GM23338 (cell line): Measurements from ENCODE around the gene ASPSCR1. TPM values are rescaled to one million over a fixed set of nuclear protein-coding genes. Genes with fewer than 3 reads are reported as not detected.

Experiments used
- ATAC-seq: fragments of 200-7000 bp; cut with Tn5 transposase; 3 replicates; pipeline ENCODE4 v1.9.1; 2020
- DNase-seq: peaks from one replicate; pipeline ENCODE4 v3.0.0-alpha.2; 2015; ENCODE audit warnings: low spot score
- H2AFZ ChIP-seq: fragments of 200-600 bp; sonication (generic); 2 replicates; pipeline ENCODE4 v1.8.0; 2016; ENCODE audit warnings: antibody characterized with exemption, mild to moderate bottlenecking, moderate library complexity
- H3F3A ChIP-seq: fragments of 200-600 bp; sonication (generic); replicated peaks from 2 replicates; pipeline ENCODE4 v1.8.0; 2017; ENCODE audit warnings: antibody characterized with exemption, mixed run types, low read depth
- H3K27ac ChIP-seq: fragments of 200-600 bp; sonication (generic); 2 replicates; pipeline ENCODE4 v1.6.1; 2016; ENCODE audit warnings: low read depth
- H3K27me3 ChIP-seq: fragments of 200-600 bp; sonication (generic); 2 replicates; pipeline ENCODE4 v1.8.0; 2016; ENCODE audit warnings: mild to moderate bottlenecking, mixed run types, moderate library complexity; ENCODE audit not compliant: insufficient read depth
- H3K36me3 ChIP-seq: fragments of 200-600 bp; sonication (generic); 2 replicates; pipeline ENCODE4 v1.8.0; 2016; ENCODE audit warnings: mild to moderate bottlenecking; ENCODE audit not compliant: insufficient read depth
- H3K4me1 ChIP-seq: fragments of 200-600 bp; sonication (generic); 2 replicates; pipeline ENCODE4 v1.8.0; 2016; ENCODE audit warnings: mild to moderate bottlenecking, moderate library complexity; ENCODE audit not compliant: insufficient read depth
- H3K4me2 ChIP-seq: fragments of 200-600 bp; sonication (generic); 2 replicates; pipeline ENCODE4 v1.7.1; 2017; ENCODE audit warnings: mixed run types
- H3K4me3 ChIP-seq: fragments of 200-600 bp; sonication (generic); 2 replicates; pipeline ENCODE4 v1.6.1; 2016; ENCODE audit warnings: mixed run types
- H3K79me2 ChIP-seq: fragments of 200-600 bp; sonication (generic); replicated peaks from 2 replicates; pipeline ENCODE4 v1.8.0; 2017; ENCODE audit warnings: mild to moderate bottlenecking; ENCODE audit not compliant: insufficient read depth
- H3K9me2 ChIP-seq: fragments of 200-600 bp; sonication (generic); 2 replicates; pipeline ENCODE4 v1.8.0; 2017; ENCODE audit not compliant: insufficient read depth
- H4K20me1 ChIP-seq: fragments of 200-600 bp; sonication (generic); replicated peaks from 2 replicates; pipeline ENCODE4 v1.8.0; 2017; ENCODE audit warnings: mild to moderate bottlenecking; ENCODE audit not compliant: insufficient read depth
- H3K27ac Mint-ChIP-seq: 2 replicates; pipeline ENCODE4 v1.8.0; 2020; ENCODE audit warnings: inconsistent platforms, mild to moderate bottlenecking, moderate library complexity, mixed read lengths
- H3K27me3 Mint-ChIP-seq: 3 replicates; pipeline ENCODE4 v1.8.0; 2022; ENCODE audit warnings: low read depth, mild to moderate bottlenecking, moderate library complexity, mixed read lengths, inconsistent platforms; ENCODE audit not compliant: insufficient read depth, poor library complexity
- H3K36me3 Mint-ChIP-seq: 3 replicates; pipeline ENCODE4 v1.8.0; 2021; ENCODE audit warnings: low read depth, mild to moderate bottlenecking, inconsistent platforms, moderate library complexity, mixed read lengths
- H3K4me1 Mint-ChIP-seq: 3 replicates; pipeline ENCODE4 v1.8.0; 2020; ENCODE audit warnings: mild to moderate bottlenecking, inconsistent platforms, mixed read lengths
- H3K4me3 Mint-ChIP-seq: 3 replicates; pipeline ENCODE4 v1.8.0; 2021; ENCODE audit warnings: moderate library complexity, mild to moderate bottlenecking, inconsistent platforms, mixed read lengths
- H3K9me3 Mint-ChIP-seq: 3 replicates; pipeline ENCODE4 v1.8.0; 2020; ENCODE audit warnings: moderate library complexity, mild to moderate bottlenecking, inconsistent platforms, mixed read lengths
- CREB1 ChIP-seq: fragments of 250-450 bp; sonication (Bioruptor Pico); IDR thresholded peaks from 2 replicates; pipeline ENCODE4 v1.5.0; 2020; ENCODE audit warnings: low read depth, mild to moderate bottlenecking, moderate library complexity
- EZH2 ChIP-seq: fragments of 200-600 bp; sonication (generic); IDR thresholded peaks from one replicate; pipeline ENCODE4 v1.8.0; 2017; ENCODE audit warnings: antibody characterized with exemption, mild to moderate bottlenecking, low read depth; ENCODE audit not compliant: unreplicated experiment
- EZH2phosphoT487 ChIP-seq: fragments of 200-600 bp; sonication (generic); IDR thresholded peaks from one replicate; pipeline ENCODE4 v1.8.1; 2018; ENCODE audit warnings: antibody characterized with exemption; ENCODE audit not compliant: unreplicated experiment
- JUNB ChIP-seq: IDR thresholded peaks from one replicate; pipeline ENCODE4 v1.6.1; 2016; ENCODE audit warnings: antibody characterized with exemption; ENCODE audit not compliant: unreplicated experiment
- NANOG ChIP-seq: IDR thresholded peaks from 2 replicates; pipeline ENCODE4 v1.6.1; 2016; ENCODE audit warnings: antibody characterized with exemption, borderline replicate concordance
- POLR2AphosphoS5 ChIP-seq: IDR thresholded peaks from 2 replicates; pipeline ENCODE4 v1.6.1; 2016; ENCODE audit warnings: antibody characterized with exemption, low read depth
- STAT1 ChIP-seq: IDR thresholded peaks from one replicate; pipeline ENCODE4 v1.6.1; 2016; ENCODE audit warnings: antibody characterized with exemption; ENCODE audit not compliant: unreplicated experiment
- ZNF114 ChIP-seq: fragments of 250-450 bp; sonication (Bioruptor Pico); IDR thresholded peaks from 2 replicates; pipeline ENCODE4 v1.5.0; 2020; ENCODE audit warnings: mild to moderate bottlenecking, moderate library complexity
- ZNF331 ChIP-seq: fragments of 250-450 bp; sonication (Bioruptor Pico); IDR thresholded peaks from 2 replicates; pipeline ENCODE4 v1.5.0; 2020; ENCODE audit warnings: low read depth, mild to moderate bottlenecking, moderate library complexity
- polyA plus RNA-seq: library from polyadenylated mRNA; unstranded; fragments of >200 nt; fragmentation: Nextera tagmentation; extraction: Ambion mirVana; gene quantifications from 2 replicates; pipeline ENCODE4 v1.2.1, GENCODE V29; 2016
- total RNA-seq: library from RNA; depleted of rRNA; stranded (reverse); fragments of >200 nt; shearing (Covaris generic); gene quantifications from 2 replicates; pipeline ENCODE4 v1.2.3, GENCODE V29; 2014
- TF ChIP-seq, protein P1 (sequence below): fragments of 250-450 bp; sonication (Bioruptor Pico); IDR thresholded peaks from 2 replicates; pipeline ENCODE4 v1.5.0; 2020; ENCODE audit warnings: mild to moderate bottlenecking, moderate library complexity
- TF ChIP-seq, protein P2 (sequence below): IDR thresholded peaks from 2 replicates; pipeline ENCODE4 v1.6.1; 2016; ENCODE audit warnings: antibody characterized with exemption
- TF ChIP-seq, protein P3 (sequence below), 2 experiments: fragments of 200-600 bp in 1 of 2; sonication (generic) in 1 of 2; conservative IDR thresholded peaks; 2 replicates each; pipeline versions ENCODE4 v1.5.1 to v1.6.1; 2016 to 2017; ENCODE audit warnings: antibody characterized with exemption in 2 of 2, low read depth in 2 of 2, mild to moderate bottlenecking in 2 of 2, moderate library complexity in 1 of 2

ASPSCR1 gene
- total and polyA plus RNA-seq, 2 experiments from 2014 or later, result 44.2 to 46.9 TPM

DNA sequence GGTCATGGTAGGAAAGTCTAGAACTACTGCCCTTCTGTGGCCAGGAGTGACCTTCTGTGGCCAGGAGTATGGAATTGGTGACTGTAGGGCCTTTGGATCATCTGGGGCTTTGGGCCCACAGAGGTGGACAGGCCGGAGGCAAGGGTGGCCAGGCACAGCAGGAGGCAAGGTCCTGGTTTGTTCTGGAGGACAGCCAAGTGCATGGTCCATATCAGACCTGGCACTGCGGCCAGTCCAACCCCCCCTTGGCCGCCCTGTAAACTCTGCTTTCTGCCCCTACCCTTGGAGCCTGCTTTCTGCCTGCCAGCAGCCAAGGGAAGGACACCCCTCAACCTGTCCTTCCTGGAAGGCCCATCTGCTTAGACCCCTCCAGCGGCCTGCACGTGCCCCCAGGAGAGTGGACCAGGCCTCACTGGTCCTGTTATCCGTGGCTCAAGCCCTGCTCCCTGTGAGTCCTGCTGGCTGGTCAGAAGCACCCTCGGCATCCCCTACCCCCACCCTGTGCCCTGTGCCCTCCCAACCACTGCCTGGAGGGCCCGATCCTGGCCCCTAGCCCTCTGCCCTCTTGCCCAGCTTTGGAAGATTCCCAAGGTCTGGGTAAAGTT, 62.4 kb downstream of the ASPSCR1 start:
- H3K27ac ChIP-seq, result no peak overlapping the region
- no peak overlapping the region for H3K4me2 ChIP-seq
- no peaks in the 10 kb centered on the region for H3K9me2 ChIP-seq
- H4K20me1 ChIP-seq, result no peaks in the 10 kb centered on the region; the same call in 1 of the 2 replicates
- H3K4me3 ChIP-seq, result no peak overlapping the region
- no peak overlapping the region for H2AFZ ChIP-seq
- peaks cover 29% of the 10 kb centered on the region for H3K4me1 Mint-ChIP-seq
- peaks cover 3% of the 10 kb centered on the region; the same call in 1 of the 3 replicates for H3K36me3 Mint-ChIP-seq
- H3K27me3 Mint-ChIP-seq, result peaks cover 13% of the 10 kb centered on the region
- no peaks in the 10 kb centered on the region; the same call in 1 of the 2 replicates for H3K4me1 ChIP-seq
- no peaks in the 10 kb centered on the region for H3K27me3 ChIP-seq
- H3K79me2 ChIP-seq, result no peaks in the 10 kb centered on the region
- TF ChIP-seq, protein P1, sequence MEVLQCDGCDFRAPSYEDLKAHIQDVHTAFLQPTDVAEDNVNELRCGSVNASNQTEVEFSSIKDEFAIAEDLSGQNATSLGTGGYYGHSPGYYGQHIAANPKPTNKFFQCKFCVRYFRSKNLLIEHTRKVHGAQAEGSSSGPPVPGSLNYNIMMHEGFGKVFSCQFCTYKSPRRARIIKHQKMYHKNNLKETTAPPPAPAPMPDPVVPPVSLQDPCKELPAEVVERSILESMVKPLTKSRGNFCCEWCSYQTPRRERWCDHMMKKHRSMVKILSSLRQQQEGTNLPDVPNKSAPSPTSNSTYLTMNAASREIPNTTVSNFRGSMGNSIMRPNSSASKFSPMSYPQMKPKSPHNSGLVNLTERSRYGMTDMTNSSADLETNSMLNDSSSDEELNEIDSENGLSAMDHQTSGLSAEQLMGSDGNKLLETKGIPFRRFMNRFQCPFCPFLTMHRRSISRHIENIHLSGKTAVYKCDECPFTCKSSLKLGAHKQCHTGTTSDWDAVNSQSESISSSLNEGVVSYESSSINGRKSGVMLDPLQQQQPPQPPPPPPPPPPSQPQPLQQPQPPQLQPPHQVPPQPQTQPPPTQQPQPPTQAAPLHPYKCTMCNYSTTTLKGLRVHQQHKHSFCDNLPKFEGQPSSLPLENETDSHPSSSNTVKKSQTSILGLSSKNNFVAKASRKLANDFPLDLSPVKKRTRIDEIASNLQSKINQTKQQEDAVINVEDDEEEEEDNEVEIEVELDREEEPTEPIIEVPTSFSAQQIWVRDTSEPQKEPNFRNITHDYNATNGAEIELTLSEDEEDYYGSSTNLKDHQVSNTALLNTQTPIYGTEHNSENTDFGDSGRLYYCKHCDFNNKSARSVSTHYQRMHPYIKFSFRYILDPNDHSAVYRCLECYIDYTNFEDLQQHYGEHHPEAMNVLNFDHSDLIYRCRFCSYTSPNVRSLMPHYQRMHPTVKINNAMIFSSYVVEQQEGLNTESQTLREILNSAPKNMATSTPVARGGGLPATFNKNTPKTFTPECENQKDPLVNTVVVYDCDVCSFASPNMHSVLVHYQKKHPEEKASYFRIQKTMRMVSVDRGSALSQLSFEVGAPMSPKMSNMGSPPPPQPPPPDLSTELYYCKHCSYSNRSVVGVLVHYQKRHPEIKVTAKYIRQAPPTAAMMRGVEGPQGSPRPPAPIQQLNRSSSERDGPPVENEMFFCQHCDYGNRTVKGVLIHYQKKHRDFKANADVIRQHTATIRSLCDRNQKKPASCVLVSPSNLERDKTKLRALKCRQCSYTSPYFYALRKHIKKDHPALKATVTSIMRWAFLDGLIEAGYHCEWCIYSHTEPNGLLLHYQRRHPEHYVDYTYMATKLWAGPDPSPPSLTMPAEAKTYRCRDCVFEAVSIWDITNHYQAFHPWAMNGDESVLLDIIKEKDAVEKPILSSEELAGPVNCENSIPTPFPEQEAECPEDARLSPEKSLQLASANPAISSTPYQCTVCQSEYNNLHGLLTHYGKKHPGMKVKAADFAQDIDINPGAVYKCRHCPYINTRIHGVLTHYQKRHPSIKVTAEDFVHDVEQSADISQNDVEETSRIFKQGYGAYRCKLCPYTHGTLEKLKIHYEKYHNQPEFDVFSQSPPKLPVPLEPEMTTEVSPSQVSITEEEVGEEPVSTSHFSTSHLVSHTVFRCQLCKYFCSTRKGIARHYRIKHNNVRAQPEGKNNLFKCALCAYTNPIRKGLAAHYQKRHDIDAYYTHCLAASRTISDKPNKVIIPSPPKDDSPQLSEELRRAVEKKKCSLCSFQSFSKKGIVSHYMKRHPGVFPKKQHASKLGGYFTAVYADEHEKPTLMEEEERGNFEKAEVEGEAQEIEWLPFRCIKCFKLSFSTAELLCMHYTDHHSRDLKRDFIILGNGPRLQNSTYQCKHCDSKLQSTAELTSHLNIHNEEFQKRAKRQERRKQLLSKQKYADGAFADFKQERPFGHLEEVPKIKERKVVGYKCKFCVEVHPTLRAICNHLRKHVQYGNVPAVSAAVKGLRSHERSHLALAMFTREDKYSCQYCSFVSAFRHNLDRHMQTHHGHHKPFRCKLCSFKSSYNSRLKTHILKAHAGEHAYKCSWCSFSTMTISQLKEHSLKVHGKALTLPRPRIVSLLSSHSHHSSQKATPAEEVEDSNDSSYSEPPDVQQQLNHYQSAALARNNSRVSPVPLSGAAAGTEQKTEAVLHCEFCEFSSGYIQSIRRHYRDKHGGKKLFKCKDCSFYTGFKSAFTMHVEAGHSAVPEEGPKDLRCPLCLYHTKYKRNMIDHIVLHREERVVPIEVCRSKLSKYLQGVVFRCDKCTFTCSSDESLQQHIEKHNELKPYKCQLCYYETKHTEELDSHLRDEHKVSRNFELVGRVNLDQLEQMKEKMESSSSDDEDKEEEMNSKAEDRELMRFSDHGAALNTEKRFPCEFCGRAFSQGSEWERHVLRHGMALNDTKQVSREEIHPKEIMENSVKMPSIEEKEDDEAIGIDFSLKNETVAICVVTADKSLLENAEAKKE, result no peak
- TF ChIP-seq NANOG, result no peak
- TF ChIP-seq, protein P2, sequence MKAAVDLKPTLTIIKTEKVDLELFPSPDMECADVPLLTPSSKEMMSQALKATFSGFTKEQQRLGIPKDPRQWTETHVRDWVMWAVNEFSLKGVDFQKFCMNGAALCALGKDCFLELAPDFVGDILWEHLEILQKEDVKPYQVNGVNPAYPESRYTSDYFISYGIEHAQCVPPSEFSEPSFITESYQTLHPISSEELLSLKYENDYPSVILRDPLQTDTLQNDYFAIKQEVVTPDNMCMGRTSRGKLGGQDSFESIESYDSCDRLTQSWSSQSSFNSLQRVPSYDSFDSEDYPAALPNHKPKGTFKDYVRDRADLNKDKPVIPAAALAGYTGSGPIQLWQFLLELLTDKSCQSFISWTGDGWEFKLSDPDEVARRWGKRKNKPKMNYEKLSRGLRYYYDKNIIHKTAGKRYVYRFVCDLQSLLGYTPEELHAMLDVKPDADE, result no peak
- TF ChIP-seq EZH2phosphoT487, result no peak
- no peak for TF ChIP-seq JUNB
- TF ChIP-seq EZH2, result no peak
- TF ChIP-seq CREB1 (CRISPR knock-in tag), result no peak
- no peak for TF ChIP-seq ZNF114 (CRISPR knock-in tag)
- TF ChIP-seq STAT1, result no peak
- TF ChIP-seq, protein P3, sequence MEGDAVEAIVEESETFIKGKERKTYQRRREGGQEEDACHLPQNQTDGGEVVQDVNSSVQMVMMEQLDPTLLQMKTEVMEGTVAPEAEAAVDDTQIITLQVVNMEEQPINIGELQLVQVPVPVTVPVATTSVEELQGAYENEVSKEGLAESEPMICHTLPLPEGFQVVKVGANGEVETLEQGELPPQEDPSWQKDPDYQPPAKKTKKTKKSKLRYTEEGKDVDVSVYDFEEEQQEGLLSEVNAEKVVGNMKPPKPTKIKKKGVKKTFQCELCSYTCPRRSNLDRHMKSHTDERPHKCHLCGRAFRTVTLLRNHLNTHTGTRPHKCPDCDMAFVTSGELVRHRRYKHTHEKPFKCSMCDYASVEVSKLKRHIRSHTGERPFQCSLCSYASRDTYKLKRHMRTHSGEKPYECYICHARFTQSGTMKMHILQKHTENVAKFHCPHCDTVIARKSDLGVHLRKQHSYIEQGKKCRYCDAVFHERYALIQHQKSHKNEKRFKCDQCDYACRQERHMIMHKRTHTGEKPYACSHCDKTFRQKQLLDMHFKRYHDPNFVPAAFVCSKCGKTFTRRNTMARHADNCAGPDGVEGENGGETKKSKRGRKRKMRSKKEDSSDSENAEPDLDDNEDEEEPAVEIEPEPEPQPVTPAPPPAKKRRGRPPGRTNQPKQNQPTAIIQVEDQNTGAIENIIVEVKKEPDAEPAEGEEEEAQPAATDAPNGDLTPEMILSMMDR (conservative IDR thresholded peaks at IDR 0.05; ENCODE audit: low read depth in 2 of 2), result no peak
- TF ChIP-seq ZNF331 (CRISPR knock-in tag), result no peak
- TF ChIP-seq POLR2AphosphoS5, result no peak
- H3F3A ChIP-seq, result peaks cover 11% of the 10 kb centered on the region
- H3K9me3 Mint-ChIP-seq, result no peaks in the 10 kb centered on the region; the same call in 2 of the 3 replicates
- no peak overlapping the region; the same call in 2 of the 3 replicates for H3K4me3 Mint-ChIP-seq
- ATAC-seq (no peak), DNase-seq (no peak)
- H3K27ac Mint-ChIP-seq, result no peak overlapping the region
- no peaks in the 10 kb centered on the region for H3K36me3 ChIP-seq
